Measurements from ENCODE around the gene LCN12.

LCN12 gene

DNA sequence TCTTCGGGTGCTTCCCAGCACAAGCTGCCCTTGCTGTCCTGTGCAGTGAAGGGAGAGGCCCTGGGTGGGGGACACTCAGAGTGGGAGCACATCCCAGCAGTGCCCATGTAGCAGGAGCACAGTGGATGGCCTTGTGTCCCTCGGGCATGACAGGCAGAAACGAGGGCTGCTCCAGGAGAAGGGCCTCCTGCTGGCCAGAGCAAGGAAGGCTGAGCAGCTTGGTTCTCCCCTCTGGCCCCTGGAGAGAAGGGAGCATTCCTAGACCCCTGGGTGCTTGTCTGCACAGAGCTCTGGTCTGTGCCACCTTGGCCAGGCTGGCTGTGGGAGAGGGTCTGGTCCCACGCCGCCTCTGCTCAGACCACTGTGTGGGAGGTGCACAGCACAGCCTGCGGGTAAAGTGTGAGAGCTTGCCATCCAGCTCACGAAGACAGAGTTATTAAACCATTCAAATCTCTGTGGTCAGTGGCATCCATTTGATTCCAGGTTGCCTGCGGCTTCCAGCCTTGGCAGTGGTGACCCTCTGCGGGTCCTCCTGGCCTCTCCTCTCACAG is 25.8 kb upstream of the LCN12 start:
- no peak overlapping the region for H3K4me2 ChIP-seq (ENCODE audit: insufficient read depth, low read length, poor library complexity, severe bottlenecking)
- H3K14ac ChIP-seq (ENCODE audit: low read length): no peak overlapping the region
- H3K27me3 ChIP-seq (ENCODE audit: control insufficient read depth in 3 of 3, insufficient read depth in 3 of 3, low read depth in 1 of 3, low read length in 3 of 3): no peaks in the 10 kb centered on the region
- no peaks in the 10 kb centered on the region for H3K4me1 ChIP-seq (ENCODE audit: control insufficient read depth in 2 of 2, insufficient read depth in 1 of 2, low read depth in 1 of 2, low read length in 2 of 2)
- no peak overlapping the region for H2BK12ac ChIP-seq (ENCODE audit: low read length)
- H3K18ac ChIP-seq (ENCODE audit: low read length): no peak overlapping the region
- H3K27ac ChIP-seq (replicated peaks; ENCODE audit: low read length): no peak overlapping the region
- DNase-seq (ENCODE audit: low spot score): no peak
- H4K91ac ChIP-seq (ENCODE audit: low read depth, low read length, poor library complexity): no peak overlapping the region
- peaks cover 3% of the 10 kb centered on the region for H3K79me1 ChIP-seq (ENCODE audit: low read depth, low read length)
- no peak overlapping the region for H2AFZ ChIP-seq (ENCODE audit: low read length)
- no peak overlapping the region for H3K23ac ChIP-seq (ENCODE audit: low read depth, low read length, poor library complexity)
- no peak overlapping the region for H2BK120ac ChIP-seq (ENCODE audit: low read depth, low read length)
- no peaks in the 10 kb centered on the region for H3K9me3 ChIP-seq (replicated peaks in 1 of 2; ENCODE audit: control insufficient read depth in 2 of 2, insufficient read depth in 1 of 2, low read depth in 1 of 2, low read length in 2 of 2)
- no CpG with 5 or more reads among the region's 9 CpGs for WGBS, 2 donors (ENCODE audit: extremely low coverage in 2 of 2, insufficient read length in 2 of 2, insufficient replicate concordance in 1 of 2)
- H3K4ac ChIP-seq (ENCODE audit: low read length): no peak overlapping the region
- no peak overlapping the region for H4K8ac ChIP-seq (ENCODE audit: low read depth, low read length)
- H3K4me3 ChIP-seq (ENCODE audit: low read length in 2 of 2): no peak overlapping the region
- H2BK15ac ChIP-seq (ENCODE audit: low read length): no peak overlapping the region
- H3K9ac ChIP-seq (ENCODE audit: low read depth, low read length, poor library complexity): peak overlapping the region; percentile 17
- no peak overlapping the region for H2BK5ac ChIP-seq (ENCODE audit: low read length)
- no peak overlapping the region for H2AK5ac ChIP-seq (ENCODE audit: low read depth, low read length)
- H3K36me3 ChIP-seq (replicated peaks in 1 of 2; ENCODE audit: control insufficient read depth in 2 of 2, insufficient read depth in 2 of 2, low read length in 2 of 2): peaks cover 32 to 74% of the 10 kb centered on the region in 2 donors

DNA sequence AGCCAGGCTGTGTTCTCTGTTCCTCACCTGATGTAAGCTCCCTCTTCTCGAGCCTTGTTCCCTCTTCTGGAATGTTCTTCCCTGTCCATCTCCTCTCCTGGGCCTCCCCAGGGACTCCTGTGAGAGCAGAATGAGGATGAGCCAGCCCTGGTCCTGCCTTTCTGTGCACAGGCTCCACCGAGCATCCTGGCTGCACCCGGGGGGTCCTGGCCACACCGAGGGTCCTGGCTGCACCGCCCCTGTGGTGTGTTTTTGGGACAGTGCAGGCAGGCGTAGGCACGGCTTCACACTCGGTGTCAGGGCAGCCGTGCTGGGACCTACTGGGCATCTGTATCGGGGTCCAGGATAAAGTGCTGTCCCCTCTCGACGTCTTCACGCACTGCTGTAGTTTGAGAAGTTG is 25.3 kb upstream of the LCN12 start:
- Histone ChIP-seq H2AK5ac (ENCODE audit: low read depth, low read length) (no peak overlapping the region), H3K9ac (ENCODE audit: low read depth, low read length, poor library complexity) (no peak overlapping the region), H4K91ac (ENCODE audit: low read depth, low read length, poor library complexity) (no peak overlapping the region), H3K27ac (replicated peaks; ENCODE audit: low read length) (no peak overlapping the region), H3K9me3 (replicated peaks in 1 of 2; ENCODE audit: control insufficient read depth in 2 of 2, insufficient read depth in 1 of 2, low read depth in 1 of 2, low read length in 2 of 2) (no peaks in the 10 kb centered on the region), H3K79me1 (ENCODE audit: low read depth, low read length) (peaks cover 3% of the 10 kb centered on the region), H2BK120ac (ENCODE audit: low read depth, low read length) (no peak overlapping the region), H4K8ac (ENCODE audit: low read depth, low read length) (no peak overlapping the region), H3K27me3 (ENCODE audit: control insufficient read depth in 3 of 3, insufficient read depth in 3 of 3, low read depth in 1 of 3, low read length in 3 of 3) (no peaks in the 10 kb centered on the region), H2BK15ac (ENCODE audit: low read length) (no peak overlapping the region), H3K4ac (ENCODE audit: low read length) (no peak overlapping the region), H3K18ac (ENCODE audit: low read length) (no peak overlapping the region), H3K36me3 (replicated peaks in 1 of 2; ENCODE audit: control insufficient read depth in 2 of 2, insufficient read depth in 2 of 2, low read length in 2 of 2) (peaks cover 31 to 71% of the 10 kb centered on the region in 2 donors), H3K23ac (ENCODE audit: low read depth, low read length, poor library complexity) (no peak overlapping the region), H3K4me3 (ENCODE audit: low read length in 2 of 2) (peak overlapping the region in 1 of 2 donors; percentile 53), H2BK5ac (ENCODE audit: low read length) (no peak overlapping the region), H3K4me1 (ENCODE audit: control insufficient read depth in 2 of 2, insufficient read depth in 1 of 2, low read depth in 1 of 2, low read length in 2 of 2) (no peaks in the 10 kb centered on the region), H2BK12ac (ENCODE audit: low read length) (no peak overlapping the region), H2AFZ (ENCODE audit: low read length) (no peak overlapping the region), H3K14ac (ENCODE audit: low read length) (no peak overlapping the region), H3K4me2 (ENCODE audit: insufficient read depth, low read length, poor library complexity, severe bottlenecking) (no peak overlapping the region)
- no peak for DNase-seq (ENCODE audit: low spot score)
- WGBS, 2 donors (ENCODE audit: extremely low coverage in 2 of 2, insufficient read length in 2 of 2, insufficient replicate concordance in 1 of 2): no CpG with 5 or more reads among the region's 13 CpGs

DNA sequence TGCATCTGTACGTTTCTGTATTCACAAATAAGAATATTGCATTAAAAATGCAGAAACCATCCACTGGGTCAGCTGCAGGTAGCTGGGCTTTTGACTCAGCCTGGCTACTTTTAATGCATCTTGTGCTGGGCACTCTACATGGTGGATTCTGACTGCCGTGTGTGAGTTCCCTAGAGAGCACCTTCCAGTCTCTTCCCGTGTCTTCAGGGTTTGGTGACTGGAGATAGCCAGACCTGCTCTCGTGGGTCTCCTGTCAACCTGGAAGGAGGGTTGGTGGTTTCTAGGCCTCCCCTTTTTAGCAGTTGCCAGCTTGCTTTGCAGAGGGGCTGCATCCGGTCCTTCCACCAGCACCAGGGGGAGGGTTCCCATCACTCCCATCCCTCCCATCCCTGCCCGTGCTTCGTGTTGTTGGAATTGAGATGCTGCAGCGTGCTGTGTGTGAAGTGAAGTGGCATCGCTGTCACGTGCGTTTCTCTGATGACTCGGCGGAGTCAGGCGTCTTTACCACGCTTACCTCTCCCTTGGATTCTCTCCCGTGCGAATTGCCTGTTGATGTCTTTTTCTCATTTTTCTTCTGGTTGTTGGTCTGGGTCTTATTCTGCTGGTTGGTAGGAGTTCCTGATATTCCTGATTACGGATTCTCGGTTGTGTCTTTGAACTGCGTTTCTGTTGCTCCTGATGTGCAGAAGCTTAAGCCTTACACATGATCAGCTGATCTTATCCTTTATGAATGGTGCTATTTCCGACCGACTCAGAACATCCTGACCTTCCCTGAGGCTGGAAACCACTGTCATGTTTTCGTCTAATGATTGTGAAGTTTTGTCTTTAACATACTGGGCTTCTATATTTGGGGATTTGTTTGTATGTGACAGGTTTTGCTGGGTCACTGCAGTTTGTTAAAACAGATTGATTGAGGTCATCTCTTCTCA is 24.5 kb upstream of the LCN12 start:
- Histone ChIP-seq H2AFZ (ENCODE audit: low read length) (no peak overlapping the region), H3K27ac (replicated peaks; ENCODE audit: low read length) (no peak overlapping the region), H3K23ac (ENCODE audit: low read depth, low read length, poor library complexity) (no peak overlapping the region), H3K18ac (ENCODE audit: low read length) (no peak overlapping the region), H2AK5ac (ENCODE audit: low read depth, low read length) (no peak overlapping the region), H2BK15ac (ENCODE audit: low read length) (no peak overlapping the region), H3K9me3 (replicated peaks in 1 of 2; ENCODE audit: control insufficient read depth in 2 of 2, insufficient read depth in 1 of 2, low read depth in 1 of 2, low read length in 2 of 2) (no peaks in the 10 kb centered on the region), H2BK5ac (ENCODE audit: low read length) (no peak overlapping the region), H3K36me3 (replicated peaks in 1 of 2; ENCODE audit: control insufficient read depth in 2 of 2, insufficient read depth in 2 of 2, low read length in 2 of 2) (peaks cover 30 to 69% of the 10 kb centered on the region in 2 donors), H2BK120ac (ENCODE audit: low read depth, low read length) (no peak overlapping the region), H4K8ac (ENCODE audit: low read depth, low read length) (no peak overlapping the region), H4K91ac (ENCODE audit: low read depth, low read length, poor library complexity) (no peak overlapping the region), H3K79me1 (ENCODE audit: low read depth, low read length) (peaks cover 3% of the 10 kb centered on the region), H3K27me3 (ENCODE audit: control insufficient read depth in 3 of 3, insufficient read depth in 3 of 3, low read depth in 1 of 3, low read length in 3 of 3) (no peaks in the 10 kb centered on the region), H2BK12ac (ENCODE audit: low read length) (no peak overlapping the region), H3K4ac (ENCODE audit: low read length) (no peak overlapping the region), H3K4me2 (ENCODE audit: insufficient read depth, low read length, poor library complexity, severe bottlenecking) (no peak overlapping the region), H3K14ac (ENCODE audit: low read length) (no peak overlapping the region), H3K9ac (ENCODE audit: low read depth, low read length, poor library complexity) (no peak overlapping the region), H3K4me3 (ENCODE audit: low read length in 2 of 2) (no peak overlapping the region), H3K4me1 (ENCODE audit: control insufficient read depth in 2 of 2, insufficient read depth in 1 of 2, low read depth in 1 of 2, low read length in 2 of 2) (no peaks in the 10 kb centered on the region)
- no CpG with 5 or more reads among the region's 23 CpGs for WGBS, 2 donors (ENCODE audit: extremely low coverage in 2 of 2, insufficient read length in 2 of 2, insufficient replicate concordance in 1 of 2)
- DNase-seq (ENCODE audit: low spot score): no peak

DNA sequence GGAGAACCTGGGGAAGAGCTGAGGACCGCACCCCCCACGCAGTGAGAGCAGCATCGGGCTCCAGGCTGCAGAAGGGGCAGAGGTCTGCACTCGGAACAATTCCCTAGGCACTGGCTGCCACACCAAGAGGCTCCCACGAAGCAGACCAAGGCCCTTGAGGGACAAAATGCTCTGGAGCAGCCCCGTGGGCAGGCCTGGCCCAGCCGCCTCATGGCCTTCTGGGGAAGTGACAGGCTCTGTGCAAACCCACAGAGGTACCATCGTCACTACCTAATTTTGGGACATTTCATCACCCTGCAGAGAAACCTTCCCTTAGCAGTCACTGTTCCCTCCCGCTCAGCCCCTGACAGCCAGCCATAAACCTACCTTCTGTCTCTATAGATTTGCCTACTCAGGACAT is 23.5 kb upstream of the LCN12 start:
- no peak overlapping the region for H3K14ac ChIP-seq (ENCODE audit: low read length)
- no peak overlapping the region for H4K8ac ChIP-seq (ENCODE audit: low read depth, low read length)
- no peak overlapping the region for H4K91ac ChIP-seq (ENCODE audit: low read depth, low read length, poor library complexity)
- peaks cover 0 to under 1% of the 10 kb centered on the region in 2 donors for H3K9me3 ChIP-seq (replicated peaks in 1 of 2; ENCODE audit: control insufficient read depth in 2 of 2, insufficient read depth in 1 of 2, low read depth in 1 of 2, low read length in 2 of 2)
- no peak overlapping the region for H3K27ac ChIP-seq (replicated peaks; ENCODE audit: low read length)
- no peak overlapping the region for H2BK120ac ChIP-seq (ENCODE audit: low read depth, low read length)
- no peak overlapping the region for H3K4ac ChIP-seq (ENCODE audit: low read length)
- H2BK5ac ChIP-seq (ENCODE audit: low read length): no peak overlapping the region
- no peak overlapping the region for H2BK15ac ChIP-seq (ENCODE audit: low read length)
- H3K27me3 ChIP-seq (ENCODE audit: control insufficient read depth in 3 of 3, insufficient read depth in 3 of 3, low read depth in 1 of 3, low read length in 3 of 3): no peaks in the 10 kb centered on the region
- H3K4me3 ChIP-seq (ENCODE audit: low read length in 2 of 2): no peak overlapping the region
- no peak overlapping the region for H2BK12ac ChIP-seq (ENCODE audit: low read length)
- H3K79me1 ChIP-seq (ENCODE audit: low read depth, low read length): peaks cover 3% of the 10 kb centered on the region
- no peak overlapping the region for H2AK5ac ChIP-seq (ENCODE audit: low read depth, low read length)
- no CpG with 5 or more reads among the region's 9 CpGs for WGBS, 2 donors (ENCODE audit: extremely low coverage in 2 of 2, insufficient read length in 2 of 2, insufficient replicate concordance in 1 of 2)
- H3K23ac ChIP-seq (ENCODE audit: low read depth, low read length, poor library complexity): no peak overlapping the region
- no peak for DNase-seq (ENCODE audit: low spot score)
- H3K36me3 ChIP-seq (replicated peaks in 1 of 2; ENCODE audit: control insufficient read depth in 2 of 2, insufficient read depth in 2 of 2, low read length in 2 of 2): peaks cover 28 to 63% of the 10 kb centered on the region in 2 donors
- no peak overlapping the region for H3K9ac ChIP-seq (ENCODE audit: low read depth, low read length, poor library complexity)
- no peak overlapping the region for H3K18ac ChIP-seq (ENCODE audit: low read length)
- no peak overlapping the region for H2AFZ ChIP-seq (ENCODE audit: low read length)
- H3K4me1 ChIP-seq (ENCODE audit: control insufficient read depth in 2 of 2, insufficient read depth in 1 of 2, low read depth in 1 of 2, low read length in 2 of 2): no peaks in the 10 kb centered on the region
- H3K4me2 ChIP-seq (ENCODE audit: insufficient read depth, low read length, poor library complexity, severe bottlenecking): no peak overlapping the region
